ENCODE measurements around the gene SCAMP2.

DNA sequence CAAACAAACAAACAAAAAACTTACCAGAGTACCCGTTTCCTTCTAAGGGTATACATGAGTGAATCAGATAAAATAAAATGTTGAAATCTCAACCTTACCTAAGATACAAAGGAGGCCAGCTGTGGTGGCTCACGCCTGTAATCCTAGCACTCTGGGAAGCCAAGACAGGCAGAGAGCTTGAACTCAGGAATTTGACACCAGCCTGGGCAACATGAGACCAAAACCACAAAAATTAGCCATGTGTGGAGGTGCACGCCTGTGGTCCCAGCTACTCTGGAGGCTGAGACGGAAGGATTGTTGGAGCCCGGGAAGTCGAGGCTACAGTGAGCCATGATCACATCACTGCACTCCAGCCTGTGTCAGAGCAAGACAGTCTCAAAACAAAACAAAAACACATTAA, 44.5 kb upstream of the SCAMP2 start:
- TF ChIP-seq, protein P1, sequence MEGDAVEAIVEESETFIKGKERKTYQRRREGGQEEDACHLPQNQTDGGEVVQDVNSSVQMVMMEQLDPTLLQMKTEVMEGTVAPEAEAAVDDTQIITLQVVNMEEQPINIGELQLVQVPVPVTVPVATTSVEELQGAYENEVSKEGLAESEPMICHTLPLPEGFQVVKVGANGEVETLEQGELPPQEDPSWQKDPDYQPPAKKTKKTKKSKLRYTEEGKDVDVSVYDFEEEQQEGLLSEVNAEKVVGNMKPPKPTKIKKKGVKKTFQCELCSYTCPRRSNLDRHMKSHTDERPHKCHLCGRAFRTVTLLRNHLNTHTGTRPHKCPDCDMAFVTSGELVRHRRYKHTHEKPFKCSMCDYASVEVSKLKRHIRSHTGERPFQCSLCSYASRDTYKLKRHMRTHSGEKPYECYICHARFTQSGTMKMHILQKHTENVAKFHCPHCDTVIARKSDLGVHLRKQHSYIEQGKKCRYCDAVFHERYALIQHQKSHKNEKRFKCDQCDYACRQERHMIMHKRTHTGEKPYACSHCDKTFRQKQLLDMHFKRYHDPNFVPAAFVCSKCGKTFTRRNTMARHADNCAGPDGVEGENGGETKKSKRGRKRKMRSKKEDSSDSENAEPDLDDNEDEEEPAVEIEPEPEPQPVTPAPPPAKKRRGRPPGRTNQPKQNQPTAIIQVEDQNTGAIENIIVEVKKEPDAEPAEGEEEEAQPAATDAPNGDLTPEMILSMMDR (conservative IDR thresholded peaks at IDR 0.05), result no peak
- TF ChIP-seq ZFX (IDR thresholded peaks at IDR 0.05), result no peak
